RPMI7951 (cell line): ENCODE measurements around the gene SGCE. TPM values are rescaled to one million over a fixed set of nuclear protein-coding genes. Genes with fewer than 3 reads are reported as not detected.
A peak's percentile ranks its signal among the peaks of the same experiment; 100 is the strongest.

Experiments used
- DNase-seq: peaks from one replicate; pipeline ENCODE4 v3.0.0-alpha.2; 2012; ENCODE audit warnings: low read depth
- total RNA-seq: library from RNA; depleted of rRNA; stranded (reverse); fragments of >200 nt; shearing (Covaris generic); gene quantifications from 2 replicates; pipeline ENCODE4 v1.2.3, GENCODE V29; 2014; rRNA removed

Gene SGCE
- total RNA-seq, 1 experiment from 2014 or later, result 164 TPM

GRCh38 chr7:94575646-94576045, 80.3 kb downstream of the SGCE start:
- no peak for DNase-seq

- DNase-seq, result no peak
Observed at GRCh38 chr7:94571816-94572215, 84.1 kb downstream of the SGCE start.

- no peak for DNase-seq
Observed at GRCh38 chr7:94567396-94567795, 88.5 kb downstream of the SGCE start.

DNA sequence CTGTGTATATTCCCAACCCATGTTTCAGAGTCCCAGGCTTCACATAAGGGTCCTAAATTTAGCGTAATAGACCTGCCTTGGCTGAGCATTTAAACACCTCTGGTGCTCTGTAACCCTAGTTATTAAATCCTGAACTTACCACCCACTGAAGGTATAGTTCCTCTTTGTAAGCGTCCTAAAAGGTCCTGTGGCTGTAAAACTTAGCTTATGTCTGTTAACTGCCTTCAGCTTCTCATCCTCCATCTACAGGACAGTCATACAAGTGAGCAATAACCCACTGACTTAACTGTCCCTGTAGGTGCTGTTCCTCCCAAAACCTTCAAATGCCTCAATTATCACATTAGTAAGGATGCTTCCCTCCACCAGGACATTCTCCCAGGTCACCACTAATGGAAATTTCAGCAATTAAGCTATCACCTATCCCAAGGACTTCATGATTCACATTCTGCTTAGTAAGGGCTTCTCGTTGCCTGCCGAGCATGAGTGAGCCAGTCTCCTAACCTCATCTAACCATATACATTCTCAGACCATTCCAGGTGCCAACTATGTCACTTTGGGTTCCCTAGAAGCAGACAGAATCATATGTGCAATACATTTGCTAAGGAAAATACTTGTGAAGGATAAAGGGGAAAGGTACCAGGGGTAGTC, 90.6 kb downstream of the SGCE start:
- no peak for DNase-seq

- no peak for DNase-seq
Observed at GRCh38 chr7:94562525-94562924, 93.4 kb downstream of the SGCE start.

DNA sequence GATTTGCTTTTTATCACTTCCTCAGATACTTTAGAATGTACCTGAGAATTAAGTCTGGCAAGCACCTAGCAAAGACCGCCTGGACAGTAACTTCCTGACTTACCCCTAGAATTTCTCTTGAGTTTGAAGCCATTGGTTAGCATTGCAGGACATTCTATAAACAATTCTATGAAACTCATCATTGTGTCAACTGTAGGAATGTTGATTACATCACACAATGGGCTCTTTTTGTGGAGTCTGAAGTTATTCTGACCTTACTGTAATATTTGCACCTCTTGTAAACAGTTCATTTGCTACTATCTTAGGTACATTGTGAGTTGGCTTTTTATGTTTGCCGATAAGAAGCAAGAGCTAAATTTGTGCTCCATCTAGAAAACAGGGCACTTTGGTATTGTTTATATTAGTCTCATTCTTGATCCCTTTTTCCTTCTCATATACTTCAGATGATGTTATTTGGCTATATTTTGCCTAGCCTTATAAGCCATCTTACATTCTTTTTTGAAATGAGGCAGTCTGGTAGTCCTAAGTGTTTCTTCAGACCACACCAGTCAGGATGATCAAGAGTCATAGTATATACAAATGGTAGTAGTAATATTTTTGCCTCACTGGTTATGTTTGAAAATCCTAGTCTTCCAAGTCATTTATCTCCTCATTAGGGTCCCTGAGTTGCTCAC, 94.0 kb downstream of the SGCE start:
- DNase-seq, result peak; percentile 7

DNA sequence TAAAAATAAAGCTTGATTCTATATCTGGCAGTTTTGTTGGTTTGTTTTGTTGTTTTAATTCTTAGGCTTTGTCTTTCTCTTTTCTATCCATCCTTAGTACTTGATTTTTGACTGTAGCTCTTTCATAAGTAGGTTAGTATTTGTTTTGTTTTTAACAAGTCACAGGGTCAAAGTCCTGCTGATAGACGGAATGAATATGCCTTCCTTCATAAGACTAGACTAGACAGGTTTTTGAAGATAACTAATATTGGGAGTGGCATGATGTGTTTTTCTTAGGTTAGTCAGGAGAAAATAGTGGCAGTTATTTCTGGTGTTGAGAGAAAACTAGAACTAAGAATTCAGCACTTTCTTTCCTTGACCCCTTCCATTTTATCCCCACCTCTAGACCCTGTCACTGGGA, 96.0 kb downstream of the SGCE start:
- DNase-seq, result no peak

GRCh38 chr7:94557215-94557614, 98.7 kb downstream of the SGCE start:
- no peak for DNase-seq

DNA sequence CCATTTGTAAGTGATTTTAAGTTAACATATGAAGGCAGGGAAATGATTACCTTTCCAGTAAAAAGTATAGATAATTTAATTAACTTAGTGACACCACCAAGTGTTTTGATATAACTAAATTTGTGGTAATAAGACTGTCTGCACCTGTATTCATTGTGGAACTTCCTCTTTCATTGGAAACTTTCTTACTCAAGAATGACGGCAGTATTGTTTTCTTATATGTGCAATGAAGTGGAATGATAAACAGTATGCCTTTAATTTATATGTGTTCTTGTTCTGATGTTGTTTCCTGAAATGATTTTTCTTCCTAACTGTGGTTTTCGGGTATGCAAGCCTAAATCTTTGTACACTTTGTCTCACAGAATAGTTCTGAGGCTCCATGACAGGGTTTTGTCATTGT, 99.9 kb downstream of the SGCE start:
- DNase-seq, result no peak

- no peak for DNase-seq
Observed at GRCh38 chr7:94547126-94547525, 108.8 kb downstream of the SGCE start.

- no peak for DNase-seq
Observed at GRCh38 chr7:94540428-94540827, 115.5 kb downstream of the SGCE start.

Other genes with a start within 250 kb of the SGCE start
- 8.8 and 11.9 TPM in 2 replicates for gene CASD1, start 146.3 kb downstream of the SGCE start, total RNA-seq